K562 (cell line): ENCODE data around the gene SENP3. TPM values are rescaled to one million over a fixed set of nuclear protein-coding genes. Genes with fewer than 3 reads are reported as not detected.
A peak's percentile ranks its signal among the peaks of the same experiment; 100 is the strongest.

Experiments
- ATF1 ChIP-seq, 2 experiments: fragments of 450-650 bp in 1 of 2; IDR thresholded peaks; 2 replicates each; pipeline ENCODE4 v1.6.1; 2016; ENCODE audit warnings: missing compliant biosample characterization in 1 of 2, missing genetic modification characterization in 1 of 2
- CCNT2 ChIP-seq: IDR thresholded peaks from 2 replicates; pipeline ENCODE4 v1.6.1; 2011; ENCODE audit warnings: borderline replicate concordance, low read depth, mild to moderate bottlenecking, moderate library complexity, mixed read lengths, low read length; ENCODE audit not compliant: insufficient read length; ENCODE audit errors: extremely low read depth
- CHD2 ChIP-seq: IDR thresholded peaks from 2 replicates; pipeline ENCODE4 v1.6.1; 2011; ENCODE audit warnings: low read depth, low read length
- CREM ChIP-seq: IDR thresholded peaks from 2 replicates; pipeline ENCODE4 v1.6.1; 2014; ENCODE audit warnings: antibody characterized with exemption, low read depth
- HCFC1 ChIP-seq: IDR thresholded peaks from 2 replicates; pipeline ENCODE4 v1.6.1; 2012; ENCODE audit warnings: low read depth, low read length, improper control_type of control experiment
- HES1 ChIP-seq: fragments of 450-650 bp; IDR thresholded peaks from 2 replicates; pipeline ENCODE4 v1.6.1; 2016; ENCODE audit warnings: low read depth, mild to moderate bottlenecking, moderate library complexity
- KLF16 ChIP-seq: IDR thresholded peaks from 2 replicates; pipeline ENCODE4 v1.6.1; 2016; ENCODE audit warnings: antibody characterized with exemption
- MAFK ChIP-seq: IDR thresholded peaks from 2 replicates; pipeline ENCODE4 v1.6.1; 2011; ENCODE audit warnings: low read length, improper control_type of control experiment
- MBD2 ChIP-seq: sonication (generic); IDR thresholded peaks from 2 replicates; pipeline ENCODE4 v1.6.1; 2016; ENCODE audit warnings: low read depth, borderline replicate concordance
- NBN ChIP-seq: fragments of 450-650 bp; IDR thresholded peaks from 2 replicates; pipeline ENCODE4 v1.6.1; 2016; ENCODE audit warnings: low read depth, mild to moderate bottlenecking
- NCOA4 ChIP-seq: fragments of 450-650 bp; IDR thresholded peaks from 2 replicates; pipeline ENCODE4 v1.6.1; 2018; ENCODE audit warnings: mild to moderate bottlenecking; ENCODE audit not compliant: partially characterized antibody
- NR2C2 ChIP-seq, 2 experiments: fragments of 200-800 bp in 1 of 2; sonication (Bioruptor generic) in 1 of 2; sonication (generic) in 1 of 2; formaldehyde crosslinking in 1 of 2; IDR thresholded peaks; 2 replicates each; pipeline versions ENCODE4 v1.6.1 to v1.8.0; 2016 to 2022; ENCODE audit warnings: mild to moderate bottlenecking in 1 of 2, missing compliant biosample characterization in 1 of 2, missing genetic modification characterization in 1 of 2, missing genetic modification reagents in 1 of 2
- PCBP2 ChIP-seq: fragments of 200-400 bp; formaldehyde crosslinking; IDR thresholded peaks from 2 replicates; pipeline ENCODE4 v1.6.1; 2018; ENCODE audit warnings: low read length, low read depth, mild to moderate bottlenecking, moderate library complexity; ENCODE audit not compliant: poor library complexity, severe bottlenecking
- PKNOX1 ChIP-seq: fragments of 450-650 bp; IDR thresholded peaks from 2 replicates; pipeline ENCODE4 v1.6.1; 2016
- RNF2 ChIP-seq: sonication (generic); IDR thresholded peaks from 2 replicates; pipeline ENCODE4 v1.6.1; 2016
- SPI1 ChIP-seq: IDR thresholded peaks from 2 replicates; pipeline ENCODE4 v1.6.1; 2011; ENCODE audit warnings: low read depth, low read length, control low read depth, borderline replicate concordance
- SRSF7 ChIP-seq: fragments of 200-400 bp; formaldehyde crosslinking; optimal IDR thresholded peaks from 2 replicates; pipeline ENCODE3; 2017; ENCODE audit warnings: mild to moderate bottlenecking, low read depth, low read length
- ZBTB26 ChIP-seq: fragments of 450-650 bp; formaldehyde crosslinking; IDR thresholded peaks from 2 replicates; pipeline ENCODE4 v1.4.0; 2022; ENCODE audit warnings: missing genetic modification characterization
- ZC3H4 ChIP-seq: sonication (generic); formaldehyde crosslinking; IDR thresholded peaks from 2 replicates; pipeline ENCODE4 v1.9.0; 2021; ENCODE audit warnings: missing genetic modification reagents, borderline replicate concordance
- ZNF175 ChIP-seq: fragments of 200-800 bp; sonication (Bioruptor generic); IDR thresholded peaks from 2 replicates; pipeline ENCODE4 v1.6.1; 2016; ENCODE audit warnings: low read depth, mild to moderate bottlenecking, missing genetic modification characterization, missing compliant biosample characterization
- ZNF766 ChIP-seq: fragments of 200-800 bp; sonication (Bioruptor generic); conservative IDR thresholded peaks from 2 replicates; pipeline ENCODE4 v1.6.1; 2016; ENCODE audit warnings: missing genetic modification characterization, missing compliant biosample characterization
- polyA plus RNA-seq, 8 experiments: library from polyadenylated mRNA; depleted of rRNA in 4 of 8; stranded (reverse) in 5 of 8; unstranded in 3 of 8; fragments of >200 nt; fragmentation: Nextera tagmentation in 2 of 8; fragmentation: Illumina TruSeq in 1 of 8; extraction: Ambion mirVana in 2 of 8; extraction: Trizol in 1 of 8; gene quantifications; 2 replicates each; pipeline versions ENCODE4 v1.2.1 to v1.2.3, GENCODE V29; 2011 to 2014; ENCODE audit warnings: inconsistent platforms in 1 of 8, missing spikeins in 1 of 8
- total RNA-seq, 7 experiments: library from RNA; depleted of rRNA in 6 of 7; stranded (reverse); fragments of >200 nt in 6 of 7; fragmentation: Illumina TruSeq in 2 of 7; extraction: Trizol in 2 of 7; gene quantifications; 2 replicates each; pipeline versions ENCODE4 v1.2.1 to v1.2.3, GENCODE V29; 2011 to 2021; ENCODE audit warnings: low replicate concordance in 1 of 7

SENP3 gene
- total and polyA plus RNA-seq, 9 of the 15 experiments (the other 6 are each of a cell fraction or from before 2014, with no cell fraction given), result 0.63 to 102 (median 78.8) TPM

- TF ChIP-seq ZNF766 (0 out of 2 replicates have a peak, but pooled peaks have one; percentile 15), PKNOX1 (no peak), MBD2 (no peak), NCOA4 (no peak), ZC3H4 (CRISPR knock-in tag) (peak; percentile 67; the same call in 1 of the 2 replicates), SPI1 (no peak), HCFC1 (0 out of 2 replicates have a peak, but pooled peaks have one; percentile 28), KLF16 (no peak), ATF1 (CRISPR knock-in tag; IDR thresholded peaks at IDR 0.05) (no peak), ATF1 (tag; IDR thresholded peaks at IDR 0.05) (peak; percentile 61), HES1 (no peak), CREM (peak; percentile 77), CCNT2 (peak; percentile 61), PCBP2 (peak; percentile 6), RNF2 (peak; percentile 59; the same call in 1 of the 2 replicates), MAFK (no peak), NR2C2 (CRISPR knock-in tag; IDR thresholded peaks at IDR 0.05) (no peak; the same call in 1 of the 2 replicates), NR2C2 (tag; IDR thresholded peaks at IDR 0.05) (peak; percentile 64), ZNF175 (CRISPR knock-in tag) (0 out of 2 replicates have a peak, but pooled peaks have one; percentile 32), NBN (no peak; the same call in 1 of the 2 replicates), SRSF7 (no peak), CHD2 (peak; percentile 48; the same call in 1 of the 2 replicates), ZBTB26 (no peak)
Observed at GRCh38 chr17:7573324-7574080, 11.8 kb downstream of the SENP3 start (continued).
